Endodermal cell (in vitro differentiated cells): ENCODE measurements around the gene ACTRT2. TPM values are rescaled to one million over a fixed set of nuclear protein-coding genes. Genes with fewer than 3 reads are reported as not detected.

ENCODE experiments used
- DNase-seq: peaks from one replicate; pipeline ENCODE4 v3.0.0-alpha.2; 2017
- H3K27ac ChIP-seq: 2 replicates; pipeline ENCODE4 v1.5.1; 2013; ENCODE audit warnings: mild to moderate bottlenecking, low read depth, low read length, moderate library complexity
- H3K27me3 ChIP-seq: 2 replicates; pipeline ENCODE4 v1.6.1; 2013; ENCODE audit warnings: mild to moderate bottlenecking, low read length, moderate library complexity; ENCODE audit not compliant: insufficient read depth, control insufficient read depth, poor library complexity, severe bottlenecking
- H3K36me3 ChIP-seq: 2 replicates; pipeline ENCODE4 v1.7.0; 2013; ENCODE audit warnings: mild to moderate bottlenecking, low read length, moderate library complexity; ENCODE audit not compliant: control insufficient read depth, insufficient read depth
- H3K4me1 ChIP-seq: one replicate; pipeline ENCODE4 v1.7.0; 2013; ENCODE audit warnings: low read length; ENCODE audit not compliant: control insufficient read depth, insufficient read depth
- H3K4me3 ChIP-seq: 2 replicates; pipeline ENCODE4 v1.5.1; 2013; ENCODE audit warnings: mild to moderate bottlenecking, low read length, moderate library complexity
- H3K9ac ChIP-seq: 2 replicates; pipeline ENCODE4 v1.6.1; 2013; ENCODE audit warnings: mild to moderate bottlenecking, low read length, moderate library complexity; ENCODE audit not compliant: poor library complexity, severe bottlenecking; ENCODE audit errors: extremely low read depth
- H3K9me3 ChIP-seq: 2 replicates; pipeline ENCODE4 v1.6.1; 2013; ENCODE audit warnings: mild to moderate bottlenecking, low read length, moderate library complexity; ENCODE audit not compliant: control insufficient read depth
- H3K27ac Mint-ChIP-seq: 2 replicates; pipeline ENCODE4 v1.8.0; 2020; ENCODE audit warnings: mixed read lengths
- H3K27me3 Mint-ChIP-seq: 2 replicates; pipeline ENCODE4 v1.8.0; 2021; ENCODE audit warnings: mild to moderate bottlenecking, mixed read lengths; ENCODE audit not compliant: insufficient read depth
- H3K36me3 Mint-ChIP-seq: 2 replicates; pipeline ENCODE4 v1.8.0; 2020; ENCODE audit warnings: low read depth, mixed read lengths
- H3K4me1 Mint-ChIP-seq: 2 replicates; pipeline ENCODE4 v1.8.0; 2020; ENCODE audit warnings: mixed read lengths
- H3K4me3 Mint-ChIP-seq: 2 replicates; pipeline ENCODE4 v1.8.0; 2020; ENCODE audit warnings: mild to moderate bottlenecking, moderate library complexity, mixed read lengths
- H3K9me3 Mint-ChIP-seq: 2 replicates; pipeline ENCODE4 v1.8.0; 2020; ENCODE audit warnings: mild to moderate bottlenecking, mixed read lengths
- CTCF ChIP-seq: fragments of 200-600 bp; sonication (generic); conservative IDR thresholded peaks from 2 replicates; pipeline ENCODE4 v1.5.0; 2021; ENCODE audit warnings: antibody characterized with exemption, mild to moderate bottlenecking
- WGBS, 2 experiments: methylation state at CpG; one replicate each; pipeline versions ENCODE4 v1.1.5 to v1.1.7; 2013; ENCODE audit warnings: missing lambda C conversion rate in 2 of 2, mixed read lengths in 1 of 2; ENCODE audit not compliant: insufficient coverage in 1 of 2, insufficient read length in 1 of 2; 5-methylcytosine and 5-hydroxymethylcytosine counted together
- total RNA-seq, 2 donors: library from RNA; stranded (reverse); fragmentation: NEBNext Ultra II Directional in 1 of 2; extraction: Animal tissue kit (Norgen Biotek cat#: 25700) in 1 of 2; gene quantifications; 2 replicates in 1 of 2; 3 replicates in 1 of 2; pipeline ENCODE4 v1.2.1, GENCODE V29; 2021

The ACTRT2 gene
- total RNA-seq, 2 donors from 2014 or later = not detected

- no peaks in the 10 kb centered on the region for H3K36me3 Mint-ChIP-seq
- H3K9me3 Mint-ChIP-seq = peaks cover 72% of the 10 kb centered on the region
- TF ChIP-seq CTCF = no peak
- H3K9ac ChIP-seq = no peak overlapping the region
- H3K9me3 ChIP-seq = no peaks in the 10 kb centered on the region
- H3K4me1 ChIP-seq = no peaks in the 10 kb centered on the region
- no peak for DNase-seq
- H3K27me3 ChIP-seq = no peaks in the 10 kb centered on the region
- no peaks in the 10 kb centered on the region for H3K4me1 Mint-ChIP-seq
- no peaks in the 10 kb centered on the region for H3K27me3 Mint-ChIP-seq
- H3K36me3 ChIP-seq = no peaks in the 10 kb centered on the region
- no peak overlapping the region for H3K4me3 ChIP-seq
- H3K27ac Mint-ChIP-seq = no peak overlapping the region
- WGBS, 2 experiments = 88 to 97% methylated on average over 6 to 16 of the region's 16 CpGs
- H3K4me3 Mint-ChIP-seq = no peak overlapping the region
- no peak overlapping the region for H3K27ac ChIP-seq
These were observed 2.7 kb upstream of the ACTRT2 start for GRCh38 chr1:3018576-3018975.

- Histone ChIP-seq H3K27me3 (no peaks in the 10 kb centered on the region), H3K27ac (no peak overlapping the region), H3K9ac (no peak overlapping the region), H3K4me1 (no peaks in the 10 kb centered on the region), H3K36me3 (no peaks in the 10 kb centered on the region), H3K9me3 (no peaks in the 10 kb centered on the region), H3K4me3 (no peak overlapping the region)
- H3K27me3 Mint-ChIP-seq = no peaks in the 10 kb centered on the region
- peaks cover 73% of the 10 kb centered on the region for H3K9me3 Mint-ChIP-seq
- no peaks in the 10 kb centered on the region for H3K4me1 Mint-ChIP-seq
- 87 to 88% methylated on average over 8 to 11 of the region's 11 CpGs for WGBS, 2 experiments
- no peak overlapping the region for H3K4me3 Mint-ChIP-seq
- H3K27ac Mint-ChIP-seq = no peak overlapping the region
- DNase-seq = no peak
- no peak for TF ChIP-seq CTCF
- H3K36me3 Mint-ChIP-seq = no peaks in the 10 kb centered on the region
These were observed 2.2 kb upstream of the ACTRT2 start for GRCh38 chr1:3019007-3019515.

GRCh38 chr1:3019516-3020051 is 1.7 kb upstream of the ACTRT2 start:
- Mint-ChIP-seq H3K27ac (no peak overlapping the region), H3K9me3 (peaks cover 73% of the 10 kb centered on the region), H3K27me3 (no peaks in the 10 kb centered on the region), H3K4me1 (no peaks in the 10 kb centered on the region), H3K4me3 (no peak overlapping the region), H3K36me3 (no peaks in the 10 kb centered on the region)
- no peak overlapping the region for H3K27ac ChIP-seq
- no peak for DNase-seq
- 89 to 91% methylated on average over 23 to 24 of the region's 24 CpGs for WGBS, 2 experiments
- no peak for TF ChIP-seq CTCF
- H3K4me3 ChIP-seq = no peak overlapping the region
- H3K36me3 ChIP-seq = no peaks in the 10 kb centered on the region
- no peaks in the 10 kb centered on the region for H3K4me1 ChIP-seq
- H3K9ac ChIP-seq = no peak overlapping the region
- no peaks in the 10 kb centered on the region for H3K9me3 ChIP-seq
- no peaks in the 10 kb centered on the region for H3K27me3 ChIP-seq
